Astrocyte of the hippocampus (primary cell): ENCODE data around the gene DSCAM.

Experiments
- DNase-seq: peaks from one replicate; pipeline ENCODE4 v3.0.0; 2011; ENCODE audit warnings: low read depth, low spot score

Gene DSCAM

DNA sequence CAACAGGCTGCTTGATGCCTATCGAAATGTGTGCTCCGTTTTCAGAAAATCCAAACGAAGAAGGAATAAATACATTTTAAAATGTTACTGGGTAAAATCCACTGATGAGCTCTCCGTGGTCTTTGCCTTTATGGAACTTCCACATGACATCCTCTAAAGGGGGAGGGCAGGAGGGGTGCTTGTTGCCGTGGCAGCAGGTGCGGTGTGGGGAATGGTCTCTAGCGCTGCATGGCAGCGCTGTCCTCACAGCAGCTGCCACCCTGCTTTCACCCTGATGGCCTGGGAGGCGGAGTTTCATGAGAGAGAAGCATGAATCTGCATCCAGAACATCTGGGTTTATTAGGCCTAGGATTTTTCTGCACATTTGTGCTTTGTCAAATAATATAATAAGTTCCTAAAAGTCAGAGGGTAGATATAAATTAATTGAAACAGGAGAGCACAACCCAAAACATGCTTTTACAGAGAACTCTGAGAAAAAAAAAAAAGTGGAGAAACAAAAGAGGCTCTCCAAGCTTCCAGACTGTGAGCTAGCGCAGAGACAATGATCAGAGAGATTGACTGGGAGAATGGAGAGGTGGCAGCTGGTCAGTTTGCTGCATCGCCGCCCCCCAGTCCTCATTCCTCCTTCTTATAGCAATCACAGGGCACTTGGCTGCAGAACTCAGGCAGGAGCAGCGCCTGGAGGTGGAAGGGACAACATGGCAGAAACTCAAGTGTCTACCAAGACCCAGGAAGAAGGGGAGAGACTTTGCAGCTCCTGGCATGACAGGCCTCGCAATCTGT, 228.6 kb downstream of the DSCAM start:
- no peak for DNase-seq

DNA sequence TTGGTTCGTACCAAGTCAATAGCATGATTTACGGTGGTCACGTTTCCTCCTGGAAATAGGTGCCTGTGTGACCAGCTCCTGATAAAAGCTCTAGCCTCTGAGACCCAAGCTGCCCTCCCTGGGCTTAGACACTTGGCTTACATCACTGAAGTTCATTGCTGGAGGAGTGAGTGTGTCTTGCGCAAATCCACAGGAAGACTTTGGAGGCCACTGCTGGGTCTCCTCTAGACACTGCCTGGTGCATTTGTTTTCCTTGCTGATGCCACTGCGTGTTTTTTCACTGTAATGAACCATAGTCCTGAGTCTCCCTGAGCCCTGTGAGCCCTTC, 230.6 kb downstream of the DSCAM start:
- no peak for DNase-seq

DNA sequence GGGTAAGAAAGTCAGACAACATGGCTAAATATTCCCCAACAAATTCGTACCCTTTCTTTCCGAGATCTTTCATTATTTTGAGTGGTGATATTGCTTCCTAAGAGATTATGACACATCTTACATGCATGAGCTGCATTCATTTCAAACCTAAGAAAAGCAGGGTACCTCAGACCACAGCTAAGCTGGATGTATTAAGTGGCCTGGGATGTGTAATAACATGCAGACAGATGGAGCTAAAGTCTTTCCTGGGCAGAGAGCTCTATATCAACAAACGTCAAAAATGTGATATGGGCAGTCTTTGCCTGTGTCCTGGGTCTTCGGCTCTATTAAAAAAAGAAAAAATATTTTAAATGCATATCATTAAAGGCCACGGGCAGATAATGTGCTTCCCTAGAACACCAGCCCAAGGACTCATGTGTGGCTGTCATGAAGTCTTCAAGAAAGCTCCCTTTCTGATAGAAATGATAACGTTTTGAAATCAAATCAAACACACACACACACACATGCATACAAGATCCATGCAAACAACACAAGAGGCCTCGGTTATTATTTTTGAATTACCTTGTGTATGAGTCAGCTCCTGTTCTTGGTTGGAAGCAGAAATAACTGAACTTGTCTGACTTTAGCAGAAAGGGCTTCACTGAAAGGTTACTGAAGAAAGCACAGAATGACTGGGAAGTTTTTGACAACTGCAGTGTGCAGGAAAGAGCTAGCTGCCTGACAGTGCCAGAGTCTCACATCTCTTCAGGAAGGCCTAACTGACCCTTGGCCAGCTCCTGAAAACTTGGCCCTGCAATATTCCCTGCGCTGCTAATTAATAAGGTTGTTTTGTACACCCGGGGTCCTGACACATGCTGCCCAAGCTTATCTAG, 231.2 kb downstream of the DSCAM start:
- DNase-seq: peak; percentile 6

DNA sequence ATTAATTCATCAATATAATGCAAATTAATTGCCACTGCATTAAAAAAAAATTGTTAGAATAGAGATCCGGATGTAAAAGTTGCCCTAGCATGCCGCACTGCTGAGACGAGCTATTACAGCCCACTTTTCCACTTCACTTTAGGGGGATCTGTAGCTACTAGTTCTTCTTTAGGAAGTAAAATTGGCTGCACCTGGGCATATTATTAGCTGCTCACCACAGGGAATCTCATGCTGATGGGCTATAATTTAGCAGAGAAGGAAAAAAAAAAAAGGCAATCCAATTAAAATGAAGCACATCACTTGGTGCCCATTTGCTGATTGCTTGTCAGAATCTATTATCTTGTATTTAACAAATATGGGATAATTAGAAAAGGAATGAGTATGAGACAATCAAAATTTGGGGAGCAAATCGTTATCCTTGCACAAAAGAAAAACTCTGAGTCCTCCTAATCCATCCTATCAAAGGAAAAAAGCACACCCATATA, 233.4 kb downstream of the DSCAM start:
- no peak for DNase-seq

DNA sequence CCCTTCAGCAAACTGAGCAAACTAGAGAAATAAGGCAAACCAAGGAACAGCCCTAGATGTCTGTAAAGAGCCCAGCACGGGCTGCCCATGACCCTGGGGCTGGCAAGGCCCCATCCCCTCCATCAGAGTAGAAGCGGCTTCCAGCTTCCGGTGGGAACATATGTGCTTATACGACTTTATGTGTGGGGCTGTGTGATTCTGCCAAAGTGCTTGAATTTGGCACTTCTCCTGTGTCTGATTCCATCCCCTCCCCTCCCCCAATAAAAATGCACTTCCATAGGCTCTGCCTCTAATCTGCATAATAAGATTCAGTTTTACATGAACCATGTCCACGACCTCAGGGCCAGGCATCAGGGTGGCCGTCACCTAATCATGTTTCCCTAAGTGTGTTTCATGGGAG, 236.6 kb downstream of the DSCAM start:
- DNase-seq: no peak

DNA sequence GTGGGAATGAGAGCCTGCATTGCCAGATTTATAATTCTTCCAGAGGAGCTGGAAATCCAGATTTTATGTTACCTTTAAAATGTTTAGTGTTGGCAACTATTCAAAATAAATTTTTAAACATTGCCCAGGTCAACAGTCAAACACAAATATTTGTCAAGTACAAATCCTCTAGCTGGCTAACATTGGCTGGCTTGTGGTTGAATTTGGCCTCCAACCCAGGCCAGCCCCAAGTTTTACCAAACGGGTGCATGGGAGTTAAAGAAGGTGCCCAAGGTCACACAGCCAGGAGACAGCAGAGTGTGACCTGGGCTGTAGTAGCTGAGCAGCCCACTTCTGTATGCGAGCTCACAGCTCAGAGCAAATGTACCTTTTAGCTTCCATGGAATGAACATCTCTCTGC, 240.6 kb downstream of the DSCAM start:
- no peak for DNase-seq

DNA sequence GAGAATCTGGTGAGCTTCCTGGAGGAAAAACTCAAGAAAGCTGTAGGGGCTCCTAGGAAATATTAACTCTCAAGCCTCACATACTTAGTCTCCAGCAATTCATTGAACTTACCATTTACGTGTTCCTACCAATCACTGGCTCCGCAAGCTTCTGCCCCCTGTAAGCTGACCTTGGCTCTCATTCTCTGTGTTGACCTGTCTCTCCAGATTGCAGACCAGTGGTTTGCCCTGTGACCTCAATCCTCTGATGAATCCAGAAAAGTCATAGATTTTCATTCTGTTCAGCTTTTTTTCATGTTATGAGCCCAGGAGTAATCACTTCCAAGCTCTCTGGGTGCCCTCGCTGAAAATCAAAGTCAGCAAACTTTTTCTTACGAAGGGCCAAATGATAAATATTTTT, 241.9 kb downstream of the DSCAM start:
- no peak for DNase-seq

DNA sequence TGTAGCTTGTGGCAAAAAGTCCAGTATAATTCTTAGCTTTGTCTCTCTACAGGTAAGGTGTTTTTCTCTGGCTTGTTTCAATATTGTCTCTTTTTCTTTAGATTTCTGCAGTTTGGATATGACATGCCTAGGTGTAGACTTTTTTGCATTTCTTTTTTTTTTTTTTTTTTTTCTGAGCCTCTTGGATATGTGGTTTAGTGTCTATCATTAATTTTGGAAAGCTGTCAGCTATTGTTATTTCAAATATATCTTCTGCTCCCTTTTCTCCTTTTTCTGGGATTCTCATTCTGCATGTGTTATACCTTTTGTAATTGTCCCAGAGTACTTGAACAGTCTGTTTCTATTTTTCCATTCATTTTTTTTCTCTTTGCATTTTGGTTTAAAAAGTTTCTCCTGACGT, 243.2 kb downstream of the DSCAM start:
- DNase-seq: no peak

DNA sequence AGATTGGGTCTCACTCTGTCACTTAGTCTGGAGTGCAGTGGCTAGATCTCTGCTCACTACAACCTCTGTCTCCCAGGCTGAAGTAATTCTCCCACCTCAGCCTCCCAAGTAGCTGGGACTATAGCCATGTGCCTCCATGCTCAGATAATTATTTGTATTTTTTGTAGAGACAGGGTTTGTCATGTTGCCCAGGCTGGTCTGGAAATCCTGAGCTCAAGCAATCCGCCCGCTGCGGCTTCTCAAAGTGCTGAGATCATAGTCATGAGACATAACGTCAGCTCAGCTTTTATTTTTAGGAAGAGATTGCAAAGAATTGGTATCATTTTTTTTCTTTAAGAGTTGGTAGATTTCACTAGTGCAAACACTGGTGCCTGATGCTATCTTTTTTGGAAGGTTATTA, 244.9 kb downstream of the DSCAM start:
- no peak for DNase-seq

DNA sequence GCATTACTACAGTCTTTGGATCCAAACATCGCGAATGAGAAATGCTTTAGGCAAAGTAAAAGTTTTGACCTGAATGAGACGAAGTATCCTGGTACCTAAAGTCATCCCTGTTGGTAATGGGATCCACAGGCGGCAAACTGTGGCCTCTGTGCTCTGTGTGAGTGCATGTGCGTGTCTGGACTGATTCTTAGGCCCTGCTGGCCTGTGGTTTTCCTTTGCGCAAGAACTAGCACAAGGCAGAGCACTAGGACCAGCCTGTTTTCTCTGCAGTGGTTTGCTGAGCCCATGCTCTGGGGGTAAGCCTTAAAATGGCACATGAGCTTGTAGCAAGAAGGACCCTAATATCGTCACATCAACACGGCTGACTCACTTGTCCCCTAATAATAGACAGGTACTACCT, 251.2 kb downstream of the DSCAM start:
- DNase-seq: no peak

DNA sequence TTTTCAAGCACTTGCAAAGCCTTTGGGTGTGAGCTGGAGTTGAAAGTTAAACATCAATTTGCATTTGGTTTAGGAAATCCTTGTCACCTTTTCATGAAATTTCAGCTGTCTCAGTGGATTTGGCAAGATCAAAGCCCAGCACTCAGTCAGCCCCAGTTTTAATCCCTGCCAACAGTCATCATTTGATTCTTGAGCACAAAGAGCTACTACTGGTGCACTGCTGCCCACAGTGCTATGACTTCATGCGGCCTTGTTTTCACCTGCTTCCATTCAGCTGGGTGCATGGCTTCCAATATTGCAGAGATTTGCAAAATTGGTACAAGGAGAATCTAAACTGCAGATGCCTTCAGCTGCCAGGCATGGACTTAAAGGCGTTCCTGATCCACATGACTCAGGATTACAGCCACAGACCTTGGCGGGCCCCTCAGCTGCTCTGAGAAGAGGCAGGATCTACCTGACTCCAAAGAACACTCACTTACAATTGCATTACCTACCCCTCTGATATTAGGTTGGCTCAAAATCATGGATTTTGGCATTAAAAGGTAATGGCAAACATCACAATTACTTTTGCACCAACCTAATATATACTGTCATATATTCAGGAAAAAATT, 259.1 kb downstream of the DSCAM start:
- peak; percentile 1 for DNase-seq

DNA sequence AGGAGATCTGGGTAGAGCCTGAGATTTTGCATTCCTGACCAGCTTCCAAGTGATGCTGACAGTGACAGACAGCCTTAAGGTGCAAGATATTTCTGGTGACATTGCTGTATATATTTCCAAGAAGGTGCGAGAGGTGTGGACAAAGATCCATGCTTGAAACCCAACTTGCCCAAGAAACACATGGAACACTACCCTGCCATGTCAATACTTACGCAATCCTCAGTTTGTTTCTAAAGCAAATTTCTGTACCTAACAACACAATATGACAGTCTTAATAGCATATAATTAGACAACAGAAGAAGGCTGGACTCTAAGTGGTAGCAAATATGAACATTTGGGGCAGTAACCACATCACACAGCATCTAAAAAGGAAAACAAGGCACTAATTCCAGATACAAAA, 260.4 kb downstream of the DSCAM start:
- DNase-seq: no peak

DNA sequence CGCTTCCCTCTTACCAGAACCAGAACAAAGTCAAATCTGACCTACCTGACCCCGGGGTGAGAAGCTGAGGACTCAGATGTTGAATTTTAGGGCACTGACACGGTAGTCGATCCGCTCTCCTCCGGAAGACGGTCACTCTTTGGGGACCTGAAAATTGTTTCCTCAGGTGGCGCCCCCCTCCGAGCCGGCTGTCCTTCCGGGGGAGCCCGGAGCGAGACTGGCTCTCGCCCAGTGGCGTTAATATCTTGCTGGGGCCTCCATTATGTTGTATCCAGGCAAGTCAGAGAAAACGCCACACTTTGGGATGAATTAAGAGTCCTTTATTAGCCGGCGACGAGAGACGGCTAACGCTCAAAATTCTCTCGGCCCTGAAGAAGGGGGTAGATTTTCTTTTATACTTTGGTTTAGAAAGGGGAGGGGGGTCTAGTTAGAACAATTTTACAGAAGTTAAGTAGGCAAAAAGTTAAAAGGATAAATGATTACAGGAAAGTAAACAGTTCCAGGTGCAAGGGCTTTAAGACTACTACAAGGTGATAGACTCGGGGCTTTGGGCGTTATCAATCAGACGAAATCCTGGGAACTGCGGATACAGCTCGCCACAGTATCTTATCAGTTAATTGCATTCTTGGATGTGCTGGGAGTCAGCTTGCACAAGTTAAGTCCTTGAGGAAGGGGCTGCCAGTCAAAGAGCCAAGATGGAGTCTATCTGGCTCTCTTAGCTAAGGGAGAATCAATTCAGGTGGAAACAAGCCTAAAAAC, 269.5 kb downstream of the DSCAM start:
- DNase-seq: no peak

DNA sequence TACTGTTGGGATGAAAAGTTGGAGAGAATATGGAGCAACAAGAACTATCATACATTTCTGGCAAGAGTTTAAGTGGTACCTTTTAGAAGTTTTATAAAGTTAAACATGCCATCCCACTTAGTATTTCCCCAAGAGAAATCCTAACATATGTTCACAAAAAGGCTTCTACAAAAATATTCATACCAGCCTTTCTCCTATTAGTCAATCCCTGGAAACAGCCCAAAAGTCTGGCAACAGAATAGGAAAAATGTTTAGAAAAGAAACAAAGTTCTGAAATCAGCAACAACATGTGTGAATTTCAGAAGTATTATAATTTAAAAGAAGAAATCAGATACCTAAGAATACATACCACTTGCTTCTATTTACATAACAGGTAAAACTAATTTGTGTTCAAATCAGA, 271.0 kb downstream of the DSCAM start:
- DNase-seq: peak; percentile 17

DNA sequence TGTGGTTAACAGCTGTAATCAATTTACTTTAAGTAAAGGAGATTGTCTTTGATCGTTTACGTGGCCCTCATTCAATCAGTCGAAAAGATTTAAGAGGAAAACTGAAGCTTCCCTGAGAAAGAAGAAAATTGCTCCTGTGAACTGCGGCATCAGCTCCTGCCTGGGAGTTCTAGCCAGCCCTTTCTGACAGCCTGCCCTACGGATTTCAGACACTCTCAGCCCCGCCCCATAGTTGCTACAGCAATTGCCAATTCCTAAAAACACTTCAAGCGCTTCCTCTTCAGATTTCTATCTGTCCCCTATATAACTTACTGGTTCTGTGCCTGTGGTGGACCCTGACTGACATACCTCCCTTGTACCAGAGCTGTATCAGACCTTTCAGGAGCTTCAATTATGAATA, 277.6 kb downstream of the DSCAM start:
- no peak for DNase-seq

DNA sequence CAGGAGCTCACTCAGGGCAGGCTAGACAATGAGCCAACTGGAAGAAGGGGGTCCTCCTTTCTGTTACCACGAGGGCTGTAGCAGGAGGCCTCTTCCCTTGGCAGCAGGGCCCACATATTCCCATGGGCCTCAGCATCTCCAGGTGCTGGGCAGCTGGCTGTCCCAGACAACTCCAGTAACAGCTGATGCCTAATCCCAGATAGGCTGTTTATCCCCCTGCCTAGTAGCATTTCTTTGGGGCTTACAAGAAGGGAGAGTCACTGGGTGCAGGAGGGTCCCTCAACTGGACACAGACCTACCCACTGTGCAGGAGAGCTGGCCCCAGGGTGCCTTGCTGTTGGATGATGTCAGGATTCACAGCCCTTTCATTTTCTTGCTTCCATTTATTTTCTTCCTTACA, 278.2 kb downstream of the DSCAM start:
- DNase-seq: no peak

DNA sequence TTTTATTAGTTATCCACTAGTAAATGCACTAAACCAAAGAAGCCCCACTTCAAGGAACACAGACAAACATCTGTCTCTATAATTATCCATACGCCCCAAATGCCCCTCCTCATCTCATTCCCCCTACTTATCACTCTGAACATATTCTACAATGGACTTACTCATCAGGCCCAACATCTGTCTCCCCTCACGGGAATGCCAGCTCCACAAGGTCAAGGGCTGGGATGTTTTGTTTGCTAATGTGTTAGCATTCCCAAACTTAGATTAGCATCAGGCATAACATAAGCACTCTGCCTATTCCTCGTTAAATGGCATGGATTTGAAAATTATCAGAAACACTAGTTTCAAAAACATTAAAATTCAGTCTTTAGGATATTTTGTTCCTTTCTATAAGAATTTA, 279.5 kb downstream of the DSCAM start:
- no peak for DNase-seq

DNA sequence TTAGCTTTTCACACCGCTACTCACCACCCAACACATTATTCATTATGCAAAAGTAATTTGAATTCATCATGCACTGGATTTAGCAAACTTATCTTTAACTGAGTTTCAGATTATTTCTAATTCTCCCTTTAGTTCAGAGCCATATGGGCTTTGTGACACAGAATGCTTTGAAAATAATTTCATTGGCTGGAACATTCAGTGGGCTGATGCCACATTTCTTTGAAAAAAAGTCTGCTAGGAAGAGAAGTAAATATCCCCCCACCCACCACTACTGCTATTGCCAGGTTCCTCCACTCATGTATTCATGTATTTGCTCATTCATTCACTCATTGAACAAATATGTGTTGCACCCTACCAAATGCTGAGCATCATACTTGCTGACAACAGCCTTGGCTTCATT, 280.5 kb downstream of the DSCAM start:
- DNase-seq: no peak

DNA sequence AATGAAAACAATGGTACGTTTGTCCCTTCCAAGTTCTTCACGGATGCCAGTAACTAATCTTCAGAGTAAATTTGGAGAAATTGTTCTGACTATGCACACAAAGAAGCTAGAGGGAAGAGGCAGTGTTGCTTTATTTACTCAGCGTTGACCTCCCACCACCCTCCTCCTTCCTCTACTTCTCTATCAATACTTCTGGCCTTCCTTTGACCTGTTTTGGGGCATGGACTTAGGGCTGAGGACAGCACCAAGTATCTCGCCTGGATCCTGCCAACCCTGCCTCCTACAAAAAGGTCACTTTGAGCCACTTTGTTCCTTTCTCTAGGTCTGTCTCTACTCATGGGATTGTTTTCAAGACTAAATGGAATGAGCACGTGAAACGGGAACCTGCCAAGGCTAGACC, 282.6 kb downstream of the DSCAM start:
- DNase-seq: no peak

DNA sequence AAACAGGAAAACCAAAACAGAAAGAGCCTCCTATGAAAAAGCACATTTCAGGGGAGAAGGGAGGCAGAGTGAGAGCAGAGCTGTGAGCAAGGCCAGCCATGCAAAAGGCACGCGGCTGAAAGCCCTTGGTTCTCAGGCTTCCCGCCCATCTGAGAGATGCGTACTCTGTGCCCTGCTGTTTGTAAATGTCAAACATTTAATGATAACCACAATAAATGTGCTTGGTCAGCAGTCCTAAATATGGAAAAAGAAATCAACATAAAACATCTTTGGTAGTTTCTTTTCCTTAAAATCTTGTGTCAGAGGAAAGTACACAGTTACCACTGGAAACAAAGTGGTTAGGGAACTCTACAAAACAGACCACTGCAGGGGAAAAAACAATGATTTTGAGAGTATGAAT, 283.1 kb downstream of the DSCAM start:
- DNase-seq: no peak

DNA sequence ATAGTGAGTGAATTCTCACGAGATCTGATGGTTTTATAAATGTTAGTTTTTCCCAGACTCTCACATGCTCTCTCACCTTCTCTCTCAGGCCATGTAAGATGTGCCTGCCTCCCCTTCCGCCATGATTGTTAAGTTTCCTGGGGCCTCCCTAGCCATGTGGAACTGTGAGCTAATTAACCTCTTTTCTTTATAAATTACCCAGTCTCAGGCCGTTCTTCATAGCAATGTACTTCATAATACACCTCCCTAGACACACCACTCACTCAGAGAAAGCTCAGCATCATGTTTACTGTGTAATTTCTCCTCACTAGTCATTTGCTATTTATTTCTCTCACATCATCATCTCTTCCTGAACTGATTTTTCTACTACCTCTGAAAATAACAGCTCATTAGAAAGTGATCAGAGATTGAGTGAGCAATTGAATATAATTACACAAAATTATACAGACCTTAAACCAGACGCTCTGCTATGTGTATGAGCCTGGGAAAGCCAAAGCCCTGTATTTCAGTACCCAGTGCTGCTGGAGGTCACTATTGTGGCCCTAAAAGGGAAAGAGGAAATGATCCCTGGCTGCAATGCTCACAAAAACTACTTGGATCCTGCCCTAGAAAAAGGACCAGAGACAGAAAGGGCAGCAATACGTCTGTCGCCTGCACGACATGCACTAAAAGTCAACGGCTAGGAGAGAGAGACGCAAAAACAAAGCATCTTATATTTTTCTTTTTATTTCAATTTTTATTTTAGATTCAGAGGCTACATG, 284.5 kb downstream of the DSCAM start:
- DNase-seq: no peak
